Nephron (organoid): Measurements from ENCODE around the gene MRC2.
"Not testable (repeated sequence)": the region's sequence is repeated elsewhere in the genome, so short reads cannot be mapped to it uniquely, and the experiment has no call there.

Experiments used
- H3K27ac Mint-ChIP-seq, 3 experiments: 2 replicates each; pipeline ENCODE4 v1.8.0; 2020; ENCODE audit warnings: mixed read lengths in 3 of 3, mild to moderate bottlenecking in 2 of 3, moderate library complexity in 1 of 3
- H3K27me3 Mint-ChIP-seq: 2 replicates; pipeline ENCODE4 v1.8.0; 2021; ENCODE audit warnings: low read depth, mild to moderate bottlenecking, moderate library complexity, mixed read lengths
- H3K36me3 Mint-ChIP-seq: 2 replicates; pipeline ENCODE4 v1.8.0; 2020; ENCODE audit warnings: low read depth, mixed read lengths
- H3K4me1 Mint-ChIP-seq: 2 replicates; pipeline ENCODE4 v1.8.0; 2020; ENCODE audit warnings: mixed read lengths
- H3K4me3 Mint-ChIP-seq, 3 experiments: 2 replicates each; pipeline ENCODE4 v1.8.0; 2020; ENCODE audit warnings: mild to moderate bottlenecking in 3 of 3, mixed read lengths in 3 of 3, moderate library complexity in 2 of 3
- H3K9me3 Mint-ChIP-seq: 2 replicates; pipeline ENCODE4 v1.8.0; 2020; ENCODE audit warnings: mixed read lengths
- CTCF ChIP-seq, 3 experiments: fragments of 200-600 bp; sonication (generic); IDR thresholded peaks; one replicate each; pipeline ENCODE4 v1.5.0; 2021; ENCODE audit warnings: antibody characterized with exemption in 3 of 3; ENCODE audit not compliant: unreplicated experiment in 3 of 3

MRC2 gene

GRCh38 chr17:62597150-62597549 lies 30.3 kb upstream of the MRC2 start:
- Mint-ChIP-seq H3K36me3 (peaks cover 90% of the 10 kb centered on the region), H3K27me3 (peaks cover 4% of the 10 kb centered on the region), H3K4me1 (peaks cover 5% of the 10 kb centered on the region), H3K9me3 (peaks cover 26% of the 10 kb centered on the region), H3K4me3 (no peak overlapping the region), H3K27ac (no peak overlapping the region)
- no peak for TF ChIP-seq CTCF (IDR thresholded peaks at IDR 0.05; ENCODE audit: unreplicated experiment in 3 of 3)

- H3K4me3 Mint-ChIP-seq, result no peak overlapping the region
Measured at GRCh38 chr17:62597920-62598319, 29.6 kb upstream of the MRC2 start.

GRCh38 chr17:62599964-62600657 lies 27.4 kb upstream of the MRC2 start:
- H3K27ac Mint-ChIP-seq, result no peak overlapping the region
- no peak overlapping the region for H3K4me3 Mint-ChIP-seq
- peaks cover 4% of the 10 kb centered on the region for H3K27me3 Mint-ChIP-seq
- H3K9me3 Mint-ChIP-seq, result peaks cover 21% of the 10 kb centered on the region
- H3K36me3 Mint-ChIP-seq, result peaks cover 92% of the 10 kb centered on the region
- H3K4me1 Mint-ChIP-seq, result peaks cover 5% of the 10 kb centered on the region
- TF ChIP-seq CTCF (IDR thresholded peaks at IDR 0.05; ENCODE audit: unreplicated experiment in 3 of 3), result no peak

More at GRCh38 chr17:62597920-62598319, 29.6 kb upstream of the MRC2 start:
- peaks cover 4% of the 10 kb centered on the region for H3K27me3 Mint-ChIP-seq
- peak overlapping the region in 2 of 3 experiments; percentile 28 to 43 for H3K27ac Mint-ChIP-seq
- peaks cover 5% of the 10 kb centered on the region for H3K4me1 Mint-ChIP-seq
- TF ChIP-seq CTCF (IDR thresholded peaks at IDR 0.05; ENCODE audit: unreplicated experiment in 3 of 3), result no peak
- H3K36me3 Mint-ChIP-seq, result peaks cover 90% of the 10 kb centered on the region
- peaks cover 26% of the 10 kb centered on the region for H3K9me3 Mint-ChIP-seq

GRCh38 chr17:62600805-62601204 lies 26.7 kb upstream of the MRC2 start:
- peaks cover 21% of the 10 kb centered on the region for H3K9me3 Mint-ChIP-seq
- peaks cover 85% of the 10 kb centered on the region for H3K36me3 Mint-ChIP-seq
- H3K27ac Mint-ChIP-seq, result no peak overlapping the region
- H3K4me1 Mint-ChIP-seq, result peaks cover 5% of the 10 kb centered on the region
- TF ChIP-seq CTCF (IDR thresholded peaks at IDR 0.05; ENCODE audit: unreplicated experiment in 3 of 3), result no peak
- no peak overlapping the region for H3K4me3 Mint-ChIP-seq
- H3K27me3 Mint-ChIP-seq, result peaks cover 4% of the 10 kb centered on the region

- no peak overlapping the region for H3K4me3 Mint-ChIP-seq
- peaks cover 17% of the 10 kb centered on the region for H3K9me3 Mint-ChIP-seq
- H3K27me3 Mint-ChIP-seq, result peaks cover 4% of the 10 kb centered on the region
- no peak for TF ChIP-seq CTCF (IDR thresholded peaks at IDR 0.05; ENCODE audit: unreplicated experiment in 3 of 3)
- H3K36me3 Mint-ChIP-seq, result peaks cover 84% of the 10 kb centered on the region
- no peak overlapping the region for H3K27ac Mint-ChIP-seq
- H3K4me1 Mint-ChIP-seq, result peaks cover 5% of the 10 kb centered on the region
Measured at GRCh38 chr17:62601471-62601870, 26.0 kb upstream of the MRC2 start.

- H3K4me1 Mint-ChIP-seq, H3K27ac Mint-ChIP-seq, H3K4me3 Mint-ChIP-seq, H3K27me3 Mint-ChIP-seq, H3K9me3 Mint-ChIP-seq: not testable (repeated sequence)
- peaks cover 85% of the 10 kb centered on the region for H3K36me3 Mint-ChIP-seq
Measured at GRCh38 chr17:62603783-62604182, 23.7 kb upstream of the MRC2 start.
